SK-N-SH (cell line): Measurements from ENCODE around the gene EFHD1.

Experiments used
- ELF1 ChIP-seq: IDR thresholded peaks from 2 replicates; pipeline ENCODE4 v1.4.0; 2012
- GATA2 ChIP-seq: sonication (generic); formaldehyde crosslinking; IDR thresholded peaks from 2 replicates; pipeline ENCODE4 v1.5.0; 2020; ENCODE audit warnings: mild to moderate bottlenecking, missing genetic modification reagents
- JUND ChIP-seq: IDR thresholded peaks from 2 replicates; pipeline ENCODE4 v1.4.0; 2012
- POLR2AphosphoS5 ChIP-seq: IDR thresholded peaks from 2 replicates; pipeline ENCODE4 v1.6.1; 2012; ENCODE audit warnings: low read depth, low read length
- RAD21 ChIP-seq: IDR thresholded peaks from 2 replicates; pipeline ENCODE4 v1.6.1; 2012; ENCODE audit warnings: mild to moderate bottlenecking, low read length
- YY1 ChIP-seq: IDR thresholded peaks from 2 replicates; pipeline ENCODE4 v1.4.0; 2012; ENCODE audit warnings: low read depth, mild to moderate bottlenecking
- TF ChIP-seq, protein P1 (sequence below): fragments of 200-600 bp; sonication (generic); IDR thresholded peaks from 2 replicates; pipeline ENCODE4 v1.6.1; 2017; ENCODE audit warnings: antibody characterized with exemption, mild to moderate bottlenecking, moderate library complexity
- TF ChIP-seq, protein P2 (sequence below): fragments of 150-350 bp; IDR thresholded peaks from 2 replicates; pipeline ENCODE4 v1.6.1; 2017; ENCODE audit warnings: antibody characterized with exemption, low read length, low read depth, borderline replicate concordance

DNA sequence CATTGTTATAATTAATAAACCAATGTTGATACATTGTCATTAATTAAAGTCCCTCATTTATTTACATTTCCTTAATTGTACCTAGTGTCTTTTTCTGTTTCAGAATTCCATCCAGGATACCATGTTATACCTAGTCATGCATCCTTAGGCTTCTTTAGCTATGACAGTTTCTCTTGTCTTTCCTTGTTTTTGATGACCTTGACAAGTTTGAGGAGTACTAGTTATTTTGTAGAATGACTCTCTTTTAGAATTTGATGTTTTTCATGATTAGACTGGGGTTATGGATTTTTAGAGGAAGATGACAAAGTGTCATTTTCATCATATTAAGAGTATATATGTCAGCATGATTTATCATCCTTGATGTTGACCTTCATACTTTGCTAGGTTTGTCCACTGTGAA lies 80.1 kb downstream of the EFHD1 start:
- no peak for TF ChIP-seq JUND
- TF ChIP-seq GATA2 (CRISPR knock-in tag), result no peak
- no peak for TF ChIP-seq YY1
- TF ChIP-seq, protein P1, sequence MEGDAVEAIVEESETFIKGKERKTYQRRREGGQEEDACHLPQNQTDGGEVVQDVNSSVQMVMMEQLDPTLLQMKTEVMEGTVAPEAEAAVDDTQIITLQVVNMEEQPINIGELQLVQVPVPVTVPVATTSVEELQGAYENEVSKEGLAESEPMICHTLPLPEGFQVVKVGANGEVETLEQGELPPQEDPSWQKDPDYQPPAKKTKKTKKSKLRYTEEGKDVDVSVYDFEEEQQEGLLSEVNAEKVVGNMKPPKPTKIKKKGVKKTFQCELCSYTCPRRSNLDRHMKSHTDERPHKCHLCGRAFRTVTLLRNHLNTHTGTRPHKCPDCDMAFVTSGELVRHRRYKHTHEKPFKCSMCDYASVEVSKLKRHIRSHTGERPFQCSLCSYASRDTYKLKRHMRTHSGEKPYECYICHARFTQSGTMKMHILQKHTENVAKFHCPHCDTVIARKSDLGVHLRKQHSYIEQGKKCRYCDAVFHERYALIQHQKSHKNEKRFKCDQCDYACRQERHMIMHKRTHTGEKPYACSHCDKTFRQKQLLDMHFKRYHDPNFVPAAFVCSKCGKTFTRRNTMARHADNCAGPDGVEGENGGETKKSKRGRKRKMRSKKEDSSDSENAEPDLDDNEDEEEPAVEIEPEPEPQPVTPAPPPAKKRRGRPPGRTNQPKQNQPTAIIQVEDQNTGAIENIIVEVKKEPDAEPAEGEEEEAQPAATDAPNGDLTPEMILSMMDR, result no peak
- TF ChIP-seq, protein P2, sequence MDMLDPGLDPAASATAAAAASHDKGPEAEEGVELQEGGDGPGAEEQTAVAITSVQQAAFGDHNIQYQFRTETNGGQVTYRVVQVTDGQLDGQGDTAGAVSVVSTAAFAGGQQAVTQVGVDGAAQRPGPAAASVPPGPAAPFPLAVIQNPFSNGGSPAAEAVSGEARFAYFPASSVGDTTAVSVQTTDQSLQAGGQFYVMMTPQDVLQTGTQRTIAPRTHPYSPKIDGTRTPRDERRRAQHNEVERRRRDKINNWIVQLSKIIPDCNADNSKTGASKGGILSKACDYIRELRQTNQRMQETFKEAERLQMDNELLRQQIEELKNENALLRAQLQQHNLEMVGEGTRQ, result no peak
- no peak for TF ChIP-seq ELF1
- TF ChIP-seq POLR2AphosphoS5, result no peak
- no peak for TF ChIP-seq RAD21
